Psoas muscle (tissue), 8 donors: ENCODE measurements around the gene COIL. TPM values are rescaled to one million over a fixed set of nuclear protein-coding genes. Genes with fewer than 3 reads are reported as not detected.
A peak's percentile ranks its signal among the peaks of the same experiment; 100 is the strongest.

Source experiments
- ATAC-seq, 4 donors: fragments of 200-7000 bp; cut with Tn5 transposase; one replicate each; pipeline ENCODE4 v1.9.1; 2020; ENCODE audit warnings: moderate library complexity in 3 of 4, mild to moderate bottlenecking in 2 of 4
- DNase-seq, 2 donors: peaks; one replicate each; pipeline ENCODE4 v3.0.0-alpha.2; 2020
- H3K27ac ChIP-seq: fragments of 200-600 bp; one replicate; pipeline ENCODE4 v1.8.0; 2022
- H3K27me3 ChIP-seq, 3 donors: fragments of 200-600 bp in 1 of 3; one replicate each; pipeline versions ENCODE4 v1.6.1 to v1.8.0; 2013 to 2022; ENCODE audit warnings: low read length in 2 of 3, mild to moderate bottlenecking in 2 of 3, moderate library complexity in 1 of 3; ENCODE audit not compliant: insufficient read depth in 3 of 3
- H3K36me3 ChIP-seq, 2 donors: fragments of 200-600 bp in 1 of 2; one replicate each; pipeline versions ENCODE4 v1.6.1 to v1.8.0; 2013 to 2022; ENCODE audit warnings: low read depth in 1 of 2, mild to moderate bottlenecking in 1 of 2, moderate library complexity in 1 of 2; ENCODE audit not compliant: insufficient read depth in 1 of 2
- H3K4me1 ChIP-seq: fragments of 200-600 bp; one replicate; pipeline ENCODE4 v1.8.0; 2022
- H3K4me3 ChIP-seq: fragments of 200-600 bp; one replicate; pipeline ENCODE4 v1.8.0; 2022; ENCODE audit warnings: mild to moderate bottlenecking
- H3K9me3 ChIP-seq: fragments of 200-600 bp; one replicate; pipeline ENCODE4 v1.8.0; 2022
- WGBS, 3 donors: extraction: QIAGEN DNeasy Blood & Tissue Kit; methylation state at CpG; one replicate each; pipeline versions ENCODE4 v1.1.6 to v1.1.7; 2013; 5-methylcytosine and 5-hydroxymethylcytosine counted together
- intact Hi-C, 2 donors: fragments of 100-400 bp; cut with DNase I; formaldehyde crosslinking; loops; one replicate each; pipeline versions ENCODE4 v1.11.0 to v1.14.2; 2022
- polyA plus RNA-seq, 3 donors: library from polyadenylated mRNA; stranded (reverse); fragments of 200-250 nt; gene quantifications; one replicate each; pipeline ENCODE4 v1.2.3, GENCODE V29; 2013
- total RNA-seq, 4 donors: library from RNA; stranded (reverse); fragmentation: NEBNext Ultra II Directional in 2 of 4; extraction: Animal tissue kit (Norgen Biotek cat#: 25700) in 2 of 4; gene quantifications; one replicate each; pipeline versions ENCODE4 v1.2.1 to v1.2.4, GENCODE V29; 2021 to 2023
- TF ChIP-seq, protein P1 (sequence below): fragments of 200-600 bp; IDR thresholded peaks from one replicate; pipeline ENCODE4 v1.8.0; 2022; ENCODE audit warnings: antibody characterized with exemption
- donor health status: healthy with polysubstance abuse.
- donor health status: DM: no; HTN: no; CAD: no; lungs with moderate emphysema.
- donor health status: Bipolar disorder and iron deficiency.
- donor health status: healthy.
- donor health status: DM: yes; HTN: yes; CAD: no.
- donor health status: DM: no; HTN: no; CAD: no.
- donor health status: DM: no; HTN: no; CAD: no.
- donor health status: DM: yes; HTN: yes; CAD: no.

COIL gene
- total and polyA plus RNA-seq, 7 donors: 6.6 to 12.3 (median 9.2) TPM

DNA sequence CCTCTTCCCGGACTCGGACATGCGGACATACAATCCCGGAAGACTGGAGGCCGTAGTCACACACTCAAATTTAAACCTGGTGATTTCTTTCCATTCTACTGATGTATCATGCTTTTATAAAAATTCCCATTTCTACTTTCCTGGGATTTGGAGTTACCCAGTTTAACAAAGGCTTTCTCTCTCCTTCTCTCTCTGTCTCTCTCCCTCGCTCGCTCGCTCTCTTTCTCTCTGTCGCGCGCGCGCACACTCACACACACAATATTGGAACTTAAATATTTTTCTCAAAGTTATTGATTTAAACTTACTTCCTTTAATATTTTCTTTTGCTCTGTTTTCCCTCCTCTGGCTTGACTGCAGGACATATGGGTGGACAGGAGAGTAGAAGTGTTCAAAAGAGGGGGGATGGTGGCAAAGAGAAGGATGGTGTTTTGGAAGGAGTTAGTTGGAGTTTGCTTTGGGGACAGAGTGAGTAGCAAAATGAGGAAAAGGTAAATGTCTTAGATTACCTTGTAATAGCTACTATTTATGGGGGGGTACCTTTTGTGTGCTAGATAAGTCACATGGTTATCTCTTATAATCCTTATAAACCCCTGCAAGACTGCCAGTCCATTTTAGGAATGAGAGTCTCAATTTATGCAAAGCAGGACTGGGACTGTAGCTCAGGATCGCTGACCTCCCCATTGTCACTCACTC lies 46.1 kb downstream of the COIL start:
- H3K9me3 ChIP-seq: no peaks in the 10 kb centered on the region
- DNase-seq (no peak), ATAC-seq (peak in 2 of 4 donors; percentile 6 to 11)
- intact Hi-C loops: no loop called here
- H3K4me1 ChIP-seq: peaks cover 33% of the 10 kb centered on the region
- peak overlapping the region; percentile 88 for H3K27ac ChIP-seq
- H3K27me3 ChIP-seq: no peaks in the 10 kb centered on the region
- TF ChIP-seq, protein P1, sequence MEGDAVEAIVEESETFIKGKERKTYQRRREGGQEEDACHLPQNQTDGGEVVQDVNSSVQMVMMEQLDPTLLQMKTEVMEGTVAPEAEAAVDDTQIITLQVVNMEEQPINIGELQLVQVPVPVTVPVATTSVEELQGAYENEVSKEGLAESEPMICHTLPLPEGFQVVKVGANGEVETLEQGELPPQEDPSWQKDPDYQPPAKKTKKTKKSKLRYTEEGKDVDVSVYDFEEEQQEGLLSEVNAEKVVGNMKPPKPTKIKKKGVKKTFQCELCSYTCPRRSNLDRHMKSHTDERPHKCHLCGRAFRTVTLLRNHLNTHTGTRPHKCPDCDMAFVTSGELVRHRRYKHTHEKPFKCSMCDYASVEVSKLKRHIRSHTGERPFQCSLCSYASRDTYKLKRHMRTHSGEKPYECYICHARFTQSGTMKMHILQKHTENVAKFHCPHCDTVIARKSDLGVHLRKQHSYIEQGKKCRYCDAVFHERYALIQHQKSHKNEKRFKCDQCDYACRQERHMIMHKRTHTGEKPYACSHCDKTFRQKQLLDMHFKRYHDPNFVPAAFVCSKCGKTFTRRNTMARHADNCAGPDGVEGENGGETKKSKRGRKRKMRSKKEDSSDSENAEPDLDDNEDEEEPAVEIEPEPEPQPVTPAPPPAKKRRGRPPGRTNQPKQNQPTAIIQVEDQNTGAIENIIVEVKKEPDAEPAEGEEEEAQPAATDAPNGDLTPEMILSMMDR: no peak
- 9 to 16% (median 12%) methylated on average over 14 of the region's 14 CpGs for WGBS, 3 donors
- H3K36me3 ChIP-seq: no peaks in the 10 kb centered on the region
- H3K4me3 ChIP-seq: peak overlapping the region; percentile 81

DNA sequence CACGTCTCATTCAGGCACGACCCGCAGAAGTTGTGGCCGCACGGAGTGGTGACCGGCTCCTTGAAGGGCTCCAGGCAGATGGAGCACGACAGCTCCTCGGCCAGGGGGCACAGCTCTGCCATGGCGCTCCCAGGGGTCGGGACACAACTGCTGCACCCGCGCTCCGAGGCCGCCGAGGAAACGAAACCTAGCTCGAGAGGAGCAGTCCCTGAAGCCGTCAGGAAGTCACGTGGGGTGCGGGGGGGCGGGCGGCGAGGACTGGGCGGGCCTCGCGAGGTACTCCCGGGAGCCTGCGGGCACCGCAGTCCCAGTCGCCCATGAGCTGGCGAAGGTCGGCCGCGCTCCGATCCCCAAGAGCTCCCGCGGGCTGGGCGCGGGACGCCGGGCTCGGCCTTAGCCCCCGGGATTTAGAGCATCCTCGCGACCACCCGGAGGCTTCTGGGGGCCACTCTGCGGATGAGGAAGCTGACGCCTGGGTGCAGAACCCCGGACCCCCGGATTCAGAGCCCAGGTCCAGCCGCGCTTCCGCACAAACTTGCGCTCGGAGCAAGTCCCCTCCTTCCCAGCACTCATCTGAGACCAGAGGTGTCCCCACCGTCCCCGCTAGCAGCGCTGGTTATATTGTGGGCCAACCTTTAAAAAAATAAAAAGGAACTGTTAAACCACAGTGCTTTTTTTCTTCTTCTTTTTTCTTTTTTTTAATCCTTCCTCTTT lies 46.8 kb downstream of the COIL start, which contains the start of gene TRIM25:
Gene TRIM25, minus strand, starts transcription at position 183 of the 714 bp plus-strand sequence. Its CDS starts 61 bp downstream, at position 122.
- peak; percentile 93 to 96 for DNase-seq
- TF ChIP-seq, protein P1: no peak
- H3K36me3 ChIP-seq: no peaks in the 10 kb centered on the region
- H3K9me3 ChIP-seq: no peaks in the 10 kb centered on the region
- intact Hi-C loops: no loop called here
- H3K4me1 ChIP-seq: peaks cover 38% of the 10 kb centered on the region
- WGBS, 3 donors: 0% methylated on average over 47 to 58 of the region's 58 CpGs
- peak; percentile 93 to 97 (median 94) for ATAC-seq
- H3K4me3 ChIP-seq: peak within 1 kb of the TSS; percentile 81
- no peaks in the 10 kb centered on the region for H3K27me3 ChIP-seq
- peak within 1 kb of the TSS; percentile 88 for H3K27ac ChIP-seq

DNA sequence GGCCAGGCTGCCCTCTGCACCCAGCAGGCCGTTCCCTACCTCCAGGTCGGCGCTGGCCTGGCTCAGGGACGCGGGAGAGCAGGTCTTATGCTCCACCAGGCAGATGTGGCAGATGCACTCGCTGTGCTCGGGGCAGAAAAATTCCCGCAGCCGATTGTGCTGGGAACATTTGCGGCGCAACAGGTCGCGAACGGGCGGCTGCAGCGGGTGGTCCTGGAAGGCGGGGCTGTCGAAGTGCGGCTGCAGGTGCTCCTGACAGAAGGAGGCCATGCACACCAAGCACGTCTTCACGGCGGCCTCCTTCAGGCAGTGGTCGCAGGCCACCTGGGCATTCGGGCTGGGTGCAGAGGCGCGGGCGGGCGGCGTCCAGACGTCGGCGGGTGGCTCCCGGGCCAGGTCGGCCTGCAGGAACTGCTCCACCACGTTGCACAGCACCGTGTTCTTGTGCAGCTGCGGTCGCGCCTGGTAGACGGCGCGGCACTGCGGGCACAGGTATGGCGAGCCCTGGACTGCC lies 47.4 kb downstream of the COIL start:
- DNase-seq (peak in 1 of 2 donors; percentile 32), ATAC-seq (peak; percentile 57 to 66 (median 62))
- Histone ChIP-seq H3K27me3 (no peaks in the 10 kb centered on the region), H3K27ac (peak overlapping the region; percentile 88), H3K9me3 (no peaks in the 10 kb centered on the region), H3K36me3 (peaks cover 0 to 4% of the 10 kb centered on the region in 2 donors), H3K4me3 (peak overlapping the region; percentile 81), H3K4me1 (peaks cover 39% of the 10 kb centered on the region)
- intact Hi-C loops: no loop called here
- TF ChIP-seq, protein P1: no peak
- 0 to 2% (median 0%) methylated on average over 43 to 44 of the region's 44 CpGs for whole genome bisulfite sequencing, 3 donors

DNA sequence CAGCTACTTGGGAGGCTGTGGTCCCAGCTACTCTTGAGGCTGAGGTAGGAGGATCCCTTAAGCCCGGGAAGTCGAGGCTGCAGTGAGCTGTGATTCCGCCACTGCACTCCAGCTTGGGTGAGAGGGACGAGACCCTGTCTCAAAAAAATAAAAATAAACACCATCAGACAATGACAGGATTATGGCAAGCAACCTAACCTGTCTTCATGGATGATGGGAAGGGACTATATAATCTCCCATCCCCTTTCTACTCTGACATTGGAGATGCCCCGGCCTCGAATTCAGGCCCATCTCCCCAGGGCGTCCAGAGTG lies 47.9 kb downstream of the COIL start:
- peaks cover 39% of the 10 kb centered on the region for H3K4me1 ChIP-seq
- no peaks in the 10 kb centered on the region for H3K9me3 ChIP-seq
- no peak for DNase-seq
- intact Hi-C loops: no loop called here
- ATAC-seq: no peak
- no peaks in the 10 kb centered on the region for H3K27me3 ChIP-seq
- H3K36me3 ChIP-seq: peaks cover 0 to 8% of the 10 kb centered on the region in 2 donors
- H3K27ac ChIP-seq: peak overlapping the region; percentile 88
- TF ChIP-seq, protein P1: no peak
- peak overlapping the region; percentile 81 for H3K4me3 ChIP-seq
- WGBS, 3 donors: 33 to 36% (median 34%) methylated on average over 7 of the region's 7 CpGs
